GM13977 (cell line): ENCODE results near the gene FAM221B.

Experiments
- DNase-seq: peaks from one replicate; pipeline ENCODE4 v3.0.0; 2012; ENCODE audit warnings: low spot score
- in situ Hi-C: fragments of 300-500 bp; cut with MboI; formaldehyde crosslinking; loops from one replicate; pipeline ENCODE4 v1.12.0; 2022; ENCODE audit warnings: low sequenced_read_pairs, low pct_unique_long_range_greater_than_20kb, mixed read lengths, inconsistent platforms; ENCODE audit not compliant: unreplicated experiment
- TF ChIP-seq, protein P1 (sequence below): IDR thresholded peaks from 2 replicates; pipeline ENCODE4 v1.5.1; 2012; ENCODE audit warnings: mild to moderate bottlenecking, control low read depth; ENCODE audit not compliant: insufficient read depth; ENCODE audit errors: extremely low read depth, missing control alignments

Gene FAM221B

DNA sequence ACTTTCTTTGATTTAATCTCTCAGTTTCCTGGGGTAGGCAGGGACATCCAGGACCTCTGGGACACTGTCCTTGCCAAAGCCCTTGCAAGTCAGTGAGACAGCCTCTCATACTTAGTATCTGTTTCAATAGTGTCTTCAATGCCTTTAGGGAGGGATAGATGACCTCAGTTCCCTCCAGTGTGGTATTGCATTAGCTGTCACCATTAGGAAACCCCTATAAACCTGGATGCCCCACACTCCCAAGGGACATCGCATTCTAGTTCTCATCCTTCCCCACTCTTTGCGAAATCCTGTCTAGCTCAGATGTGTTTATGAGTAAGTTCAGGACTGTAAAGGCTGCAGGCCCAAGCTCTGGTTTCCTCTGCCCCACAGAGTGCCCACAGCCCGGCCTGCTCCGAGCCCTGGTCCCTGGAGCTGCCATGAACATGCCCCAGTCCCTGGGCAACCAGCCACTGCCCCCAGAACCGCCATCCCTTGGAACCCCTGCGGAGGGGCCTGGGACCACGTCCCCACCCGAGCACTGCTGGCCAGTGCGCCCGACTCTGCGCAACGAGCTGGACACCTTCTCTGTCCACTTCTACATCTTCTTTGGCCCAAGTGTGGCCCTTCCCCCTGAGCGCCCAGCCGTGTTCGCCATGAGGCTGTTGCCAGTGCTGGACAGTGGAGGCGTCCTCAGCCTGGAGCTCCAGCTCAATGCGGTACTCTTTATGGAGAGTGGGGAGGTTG is 13.7 kb upstream of the FAM221B start:
- no peak for DNase-seq
- in situ Hi-C loops: no loop called here
- TF ChIP-seq, protein P1, sequence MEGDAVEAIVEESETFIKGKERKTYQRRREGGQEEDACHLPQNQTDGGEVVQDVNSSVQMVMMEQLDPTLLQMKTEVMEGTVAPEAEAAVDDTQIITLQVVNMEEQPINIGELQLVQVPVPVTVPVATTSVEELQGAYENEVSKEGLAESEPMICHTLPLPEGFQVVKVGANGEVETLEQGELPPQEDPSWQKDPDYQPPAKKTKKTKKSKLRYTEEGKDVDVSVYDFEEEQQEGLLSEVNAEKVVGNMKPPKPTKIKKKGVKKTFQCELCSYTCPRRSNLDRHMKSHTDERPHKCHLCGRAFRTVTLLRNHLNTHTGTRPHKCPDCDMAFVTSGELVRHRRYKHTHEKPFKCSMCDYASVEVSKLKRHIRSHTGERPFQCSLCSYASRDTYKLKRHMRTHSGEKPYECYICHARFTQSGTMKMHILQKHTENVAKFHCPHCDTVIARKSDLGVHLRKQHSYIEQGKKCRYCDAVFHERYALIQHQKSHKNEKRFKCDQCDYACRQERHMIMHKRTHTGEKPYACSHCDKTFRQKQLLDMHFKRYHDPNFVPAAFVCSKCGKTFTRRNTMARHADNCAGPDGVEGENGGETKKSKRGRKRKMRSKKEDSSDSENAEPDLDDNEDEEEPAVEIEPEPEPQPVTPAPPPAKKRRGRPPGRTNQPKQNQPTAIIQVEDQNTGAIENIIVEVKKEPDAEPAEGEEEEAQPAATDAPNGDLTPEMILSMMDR: no peak

DNA sequence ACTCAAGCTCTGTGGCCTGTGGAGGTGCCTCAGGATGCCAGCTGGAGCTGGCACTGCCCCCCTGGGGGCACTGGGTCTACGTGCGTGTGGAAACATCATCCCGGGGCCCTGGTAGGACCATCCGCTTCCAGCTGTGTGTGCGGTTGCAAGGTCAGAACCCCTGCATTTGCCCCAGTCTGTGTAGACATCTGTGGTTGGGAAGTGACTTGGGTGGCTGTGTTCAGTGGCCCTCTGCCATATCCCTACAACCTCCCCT is 13.0 kb upstream of the FAM221B start:
- in situ Hi-C loops: no loop called here
- TF ChIP-seq, protein P1: no peak
- DNase-seq: no peak

DNA sequence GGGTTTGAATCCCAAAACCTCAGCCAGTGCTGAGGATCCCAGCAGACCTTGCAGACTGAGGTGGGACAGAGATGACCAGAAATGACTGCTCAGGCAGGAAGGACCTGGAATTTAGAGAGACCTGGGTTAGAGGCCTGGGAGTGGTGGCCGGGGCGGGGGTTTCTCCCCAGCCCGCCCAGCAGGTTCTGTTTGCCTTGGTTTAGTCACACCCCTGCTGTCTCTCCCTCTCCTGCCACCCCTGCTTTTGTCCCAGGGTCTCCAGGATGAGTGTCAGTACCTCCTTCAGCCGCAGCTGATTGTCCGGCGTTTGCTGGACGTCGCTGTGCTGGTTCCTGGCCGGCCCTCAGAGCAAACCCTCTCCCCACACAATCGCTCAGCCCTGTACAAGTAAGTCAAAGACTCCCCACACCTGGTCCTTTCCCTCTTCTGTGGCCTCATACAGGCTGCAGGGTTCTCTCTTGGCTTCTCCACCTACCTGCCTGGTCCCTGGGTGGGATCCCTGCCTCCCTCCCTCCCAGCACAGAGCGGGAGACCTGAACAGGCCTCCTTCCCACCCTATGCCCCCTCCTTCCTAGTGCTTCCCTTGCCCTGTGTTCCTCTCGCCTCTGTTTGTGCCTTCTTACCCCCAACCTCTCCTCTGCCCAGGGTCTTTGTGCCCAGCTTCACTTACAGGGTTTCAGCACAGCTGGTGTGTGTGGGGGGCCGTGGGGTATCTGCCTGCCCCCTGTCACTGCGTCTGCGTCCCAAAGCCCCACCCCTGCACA is 12.5 kb upstream of the FAM221B start:
- in situ Hi-C loops: no loop called here
- TF ChIP-seq, protein P1: no peak
- no peak for DNase-seq

DNA sequence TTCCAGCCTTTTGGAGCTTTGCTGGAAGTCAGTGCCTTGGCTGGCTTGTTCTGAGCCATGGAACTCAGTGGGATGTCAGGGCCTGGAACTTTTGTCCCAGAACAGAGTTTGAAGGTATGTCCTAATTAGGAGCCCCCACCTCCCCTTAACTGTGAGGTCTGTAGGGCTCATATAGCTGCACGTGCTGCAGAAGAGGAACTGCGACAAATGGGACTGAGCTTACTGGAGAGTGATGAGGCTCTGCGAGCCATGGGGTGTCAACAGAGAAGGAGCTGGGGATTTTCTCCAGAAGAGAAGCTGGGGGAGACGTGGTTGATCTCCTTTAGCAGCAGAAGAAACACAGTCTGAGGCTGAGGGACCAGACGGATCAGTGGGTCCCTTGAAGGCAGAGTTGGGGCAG is 11.4 kb upstream of the FAM221B start:
- DNase-seq: no peak
- TF ChIP-seq, protein P1: no peak
- in situ Hi-C loops: no loop called here

DNA sequence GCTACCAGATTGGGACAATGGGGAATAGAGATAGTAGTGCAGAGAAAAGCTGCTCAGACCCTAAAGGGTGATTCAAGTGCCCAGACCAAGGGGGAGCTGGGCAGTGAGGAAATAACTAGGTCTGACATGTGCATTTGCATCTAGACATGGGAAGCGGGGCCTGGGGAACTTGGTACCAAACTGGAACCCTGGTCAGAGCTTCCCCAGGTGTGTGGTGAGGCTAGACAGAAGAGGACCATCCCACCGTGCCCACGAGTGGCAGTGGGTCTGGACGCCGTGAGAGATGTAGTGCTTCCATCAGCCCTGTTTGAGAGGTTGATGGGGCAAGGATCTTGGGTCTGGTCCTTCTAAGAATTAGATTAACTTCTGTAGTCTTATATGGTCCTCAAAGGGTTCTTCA is 8.1 kb upstream of the FAM221B start:
- TF ChIP-seq, protein P1: no peak
- in situ Hi-C loops: no loop called here
- DNase-seq: no peak

DNA sequence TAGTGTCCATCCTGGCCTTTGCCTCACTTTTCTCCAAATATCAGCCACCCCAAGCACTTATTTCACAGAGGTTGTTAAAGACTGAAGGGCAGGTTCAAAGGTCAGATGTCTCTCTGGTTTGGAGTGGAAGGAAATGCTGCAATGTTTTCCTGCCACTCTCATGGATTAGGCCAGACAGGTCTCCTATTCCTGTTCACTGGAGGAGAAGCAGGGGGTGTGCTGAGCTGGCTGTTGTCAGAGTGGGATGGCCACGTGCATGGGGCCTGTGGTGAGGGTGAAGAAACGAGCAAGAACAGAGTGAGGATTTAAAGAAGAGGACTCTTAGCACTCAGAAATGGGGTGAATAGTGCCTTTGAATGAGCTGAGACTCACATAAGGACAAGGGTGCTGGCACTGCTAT is 7.2 kb upstream of the FAM221B start:
- in situ Hi-C loops: no loop called here
- TF ChIP-seq, protein P1: no peak
- DNase-seq: no peak
